RWPE1 (cell line): ENCODE data around the gene THAP4.

Source experiments
- CTCF ChIA-PET: fragments of 350-600 bp; sonication (Branson Sonifier 250); formaldehyde crosslinking; extraction: SDS; loops from one replicate; lab custom pipeline; 2021; lab: Yijun Ruan, JAX
- POLR2A ChIA-PET: fragments of 400-600 bp; formaldehyde crosslinking; extraction: SDS; loops from one replicate; lab custom pipeline; 2020; ENCODE audit warnings: antibody characterized with exemption; ENCODE audit not compliant: low non-redundant PET; lab: Yijun Ruan, JAX
- DNase-seq: peaks from one replicate; pipeline ENCODE4 v3.0.0; 2012; ENCODE audit warnings: low spot score
- H3K27ac ChIP-seq: fragments of 450-650 bp; 2 replicates; pipeline ENCODE4 v1.5.1; 2017
- CTCF ChIP-seq: fragments of 450-650 bp; conservative IDR thresholded peaks from 2 replicates; pipeline ENCODE4 v1.5.1; 2017; ENCODE audit warnings: low read depth, mild to moderate bottlenecking

Gene THAP4

GRCh38 chr2:241563571-241563980, 73.4 kb downstream of the THAP4 start:
- TF ChIP-seq CTCF = no peak
- ChIA-PET POLR2A (no interaction called here), CTCF (no interaction called here)
- DNase-seq = no peak
- peak overlapping the region; percentile 57 for H3K27ac ChIP-seq

DNA sequence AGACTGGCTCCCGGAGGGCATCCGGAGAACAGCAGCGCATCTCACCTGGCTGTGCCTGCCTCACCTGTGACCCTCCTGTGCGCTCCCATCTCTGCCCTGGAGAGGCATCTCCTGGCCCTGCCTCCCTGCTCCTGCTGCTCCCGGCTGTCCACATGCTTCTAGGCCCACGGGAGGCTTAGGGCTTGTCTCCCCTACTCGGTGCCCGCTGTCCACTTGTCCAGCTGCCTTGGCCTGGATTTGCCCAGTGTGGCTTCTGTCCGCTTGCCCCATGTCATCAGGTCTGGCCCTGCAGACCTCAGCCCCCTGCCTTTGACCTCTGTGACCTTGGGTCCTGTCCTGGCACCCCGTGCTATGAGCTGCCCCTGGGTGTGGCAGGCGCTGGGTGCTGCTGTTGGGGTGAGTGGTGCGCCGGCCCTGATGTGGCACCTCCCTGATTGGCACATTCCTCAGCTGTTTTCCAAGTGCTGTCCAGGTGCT, 73.9 kb downstream of the THAP4 start:
- ChIA-PET CTCF (no interaction called here), POLR2A (no interaction called here)
- H3K27ac ChIP-seq = peak overlapping the region; percentile 57
- no peak for TF ChIP-seq CTCF
- no peak for DNase-seq

DNA sequence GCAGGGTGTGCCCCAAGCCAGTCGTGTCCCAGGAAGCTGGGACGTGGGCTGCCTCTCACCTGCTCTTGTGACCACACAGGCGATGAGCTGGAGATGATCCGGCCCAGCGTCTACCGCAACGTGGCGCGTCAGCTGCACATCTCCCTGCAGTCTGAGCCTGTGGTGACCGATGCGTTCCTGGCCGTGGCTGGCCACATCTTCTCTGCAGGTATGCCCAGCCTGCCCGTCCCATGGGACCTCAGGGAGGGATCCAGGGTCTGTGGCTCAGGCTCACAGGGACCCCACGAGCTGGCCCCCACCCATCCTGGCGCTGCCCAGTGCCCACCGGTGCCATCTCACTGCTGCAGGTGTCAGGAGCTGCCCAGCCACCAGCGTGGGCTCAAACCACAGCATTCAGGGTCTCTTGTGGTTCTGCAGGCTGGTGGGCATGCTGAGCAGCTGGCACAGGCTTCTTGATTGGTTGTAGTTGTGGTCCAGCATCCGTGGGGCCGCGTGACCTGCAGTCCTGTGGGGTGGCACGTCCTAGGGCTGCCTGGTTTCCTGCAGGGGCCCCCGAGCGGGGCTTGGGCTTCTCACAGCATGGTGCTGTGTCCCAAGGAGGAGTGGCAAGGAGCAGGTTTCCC, 74.6 kb downstream of the THAP4 start:
- DNase-seq = no peak
- TF ChIP-seq CTCF = no peak
- ChIA-PET POLR2A (interaction anchor here (0.5 kb wide), 1 partner anchor 9 kb away, joined by 3 read pairs; no protein-coding TSS in a partner anchor), CTCF (no interaction called here)
- H3K27ac ChIP-seq = peak overlapping the region; percentile 57

DNA sequence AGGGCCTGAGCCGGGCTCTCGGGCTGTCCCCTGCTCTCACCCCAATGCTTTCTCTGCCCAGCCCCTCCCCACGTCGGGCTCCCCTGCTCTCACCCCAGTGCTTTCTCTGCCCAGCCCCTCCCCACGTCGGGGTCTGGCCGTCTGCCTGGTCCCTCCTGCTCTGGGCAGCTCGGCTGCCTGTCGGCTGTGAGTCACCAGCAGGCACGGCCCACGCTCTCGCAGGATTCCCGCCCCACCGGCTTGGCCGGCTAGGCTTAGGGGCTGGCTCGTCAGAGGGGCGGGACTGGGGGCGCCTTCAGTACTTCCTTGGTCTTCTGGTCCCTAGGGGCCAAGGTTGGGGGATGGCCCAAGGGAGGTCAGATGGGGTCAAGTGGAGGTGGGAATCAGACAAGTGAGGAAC, 75.1 kb downstream of the THAP4 start:
- POLR2A ChIA-PET = no interaction called here
- peak overlapping the region; percentile 57 for H3K27ac ChIP-seq
- TF ChIP-seq CTCF = no peak
- peak; percentile 70 for DNase-seq
- CTCF ChIA-PET = no interaction called here

DNA sequence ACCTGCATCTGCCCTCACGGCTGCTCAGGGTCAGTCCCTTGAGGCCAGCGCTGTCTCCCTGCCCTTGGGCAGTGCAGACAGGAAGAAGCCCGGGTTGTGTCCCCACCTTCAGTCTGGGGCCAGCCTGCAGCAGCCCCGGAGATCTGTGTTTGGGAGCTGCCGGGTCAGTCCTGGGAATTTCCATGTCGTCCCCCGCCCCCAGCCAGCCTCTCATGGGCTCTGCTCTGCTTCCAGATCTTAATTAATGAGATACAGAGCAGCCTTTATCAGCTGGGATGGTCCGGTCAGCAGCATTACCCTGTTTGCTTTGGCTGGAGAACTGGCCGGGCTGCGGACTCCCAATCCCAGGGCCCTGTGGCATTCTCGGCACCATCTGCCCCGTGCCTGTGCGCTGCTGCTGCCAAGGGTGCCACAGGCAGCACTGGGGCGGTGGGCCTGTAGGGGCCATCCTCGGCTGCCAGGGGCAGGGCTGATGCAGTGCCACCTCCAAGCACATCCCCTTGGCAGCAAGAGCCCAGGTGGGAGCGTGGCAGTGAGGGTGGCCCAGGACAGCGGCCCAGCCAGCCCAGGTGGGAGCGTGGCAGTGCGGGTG, 76.0 kb downstream of the THAP4 start:
- CTCF ChIA-PET = no interaction called here
- DNase-seq = no peak
- H3K27ac ChIP-seq = peak overlapping the region; percentile 84
- TF ChIP-seq CTCF = no peak
- POLR2A ChIA-PET = no interaction called here

GRCh38 chr2:241560162-241560882, 76.6 kb downstream of the THAP4 start:
- TF ChIP-seq CTCF = no peak
- ChIA-PET POLR2A (no interaction called here), CTCF (interaction anchor here (0.6 kb wide), 1 partner anchor 44 kb away, joined by 3 read pairs; no protein-coding TSS in a partner anchor)
- H3K27ac ChIP-seq = peak overlapping the region; percentile 84
- DNase-seq = no peak
